GM23338 (cell line): Measurements from ENCODE around the gene TRIM72.

Experiments
- CREB1 ChIP-seq: fragments of 250-450 bp; sonication (Bioruptor Pico); IDR thresholded peaks from 2 replicates; pipeline ENCODE4 v1.5.0; 2020; ENCODE audit warnings: low read depth, mild to moderate bottlenecking, moderate library complexity
- CTCF ChIP-seq, 2 experiments: fragments of 200-600 bp in 1 of 2; sonication (generic) in 1 of 2; conservative IDR thresholded peaks; 2 replicates each; pipeline versions ENCODE4 v1.5.1 to v1.6.1; 2016 to 2017; ENCODE audit warnings: antibody characterized with exemption in 2 of 2, low read depth in 2 of 2, mild to moderate bottlenecking in 2 of 2, moderate library complexity in 1 of 2
- ETS1 ChIP-seq: IDR thresholded peaks from 2 replicates; pipeline ENCODE4 v1.6.1; 2016; ENCODE audit warnings: antibody characterized with exemption
- EZH2 ChIP-seq: fragments of 200-600 bp; sonication (generic); IDR thresholded peaks from one replicate; pipeline ENCODE4 v1.8.0; 2017; ENCODE audit warnings: antibody characterized with exemption, mild to moderate bottlenecking, low read depth; ENCODE audit not compliant: unreplicated experiment
- EZH2phosphoT487 ChIP-seq: fragments of 200-600 bp; sonication (generic); IDR thresholded peaks from one replicate; pipeline ENCODE4 v1.8.1; 2018; ENCODE audit warnings: antibody characterized with exemption; ENCODE audit not compliant: unreplicated experiment
- POLR2AphosphoS5 ChIP-seq: IDR thresholded peaks from 2 replicates; pipeline ENCODE4 v1.6.1; 2016; ENCODE audit warnings: antibody characterized with exemption, low read depth
- REST ChIP-seq: IDR thresholded peaks from one replicate; pipeline ENCODE4 v1.6.1; 2018; ENCODE audit warnings: antibody characterized with exemption; ENCODE audit not compliant: unreplicated experiment

- TF ChIP-seq CTCF (conservative IDR thresholded peaks at IDR 0.05; ENCODE audit: low read depth in 2 of 2), result no peak
- TF ChIP-seq ETS1, result no peak
- no peak for TF ChIP-seq POLR2AphosphoS5
- TF ChIP-seq EZH2, result no peak
- no peak for TF ChIP-seq EZH2phosphoT487
- TF ChIP-seq REST, result no peak
- TF ChIP-seq CREB1 (CRISPR knock-in tag), result no peak
These were observed 8.8 kb upstream of the TRIM72 start for GRCh38 chr16:31204871-31205666.
